Fibroblast of skin of back (primary cell): ENCODE data around the gene PSMD3.

Experiments used
- DNase-seq: peaks from one replicate; pipeline ENCODE4 v3.0.0-alpha.2; 2013

The PSMD3 gene

DNA sequence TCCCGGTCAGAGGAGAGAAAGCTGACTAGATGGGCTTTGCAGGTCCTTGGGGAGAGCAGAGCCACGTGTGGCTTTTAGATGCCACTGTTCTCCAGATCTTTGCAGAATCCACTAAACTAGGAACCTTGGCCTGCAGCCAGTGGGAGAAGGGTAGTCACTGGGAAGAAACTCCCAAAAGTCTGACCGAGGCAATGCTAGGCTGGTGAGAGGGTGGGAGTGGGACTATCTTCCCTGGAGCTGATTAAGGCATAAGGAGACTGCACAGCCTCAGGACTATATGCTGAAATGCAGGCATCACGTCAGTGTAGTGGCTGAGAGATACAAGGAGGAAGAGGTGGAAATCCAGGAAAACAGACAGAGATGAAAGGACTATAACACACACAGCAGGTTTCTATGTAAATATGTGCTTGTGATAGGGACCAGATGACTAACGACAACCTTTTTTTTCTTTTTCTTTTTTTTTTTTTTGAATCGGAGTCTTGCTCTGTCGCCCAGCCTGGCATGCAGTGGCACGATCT is 20.0 kb upstream of the PSMD3 start:
- no peak for DNase-seq

- DNase-seq: no peak
Observed at GRCh38 chr17:39962642-39963220, 17.9 kb upstream of the PSMD3 start, which contains the start of gene GSDMA. GSDMA (plus strand) TSS chr17:39963004; CDS start chr17:39965688, 2,684 bp downstream.

DNA sequence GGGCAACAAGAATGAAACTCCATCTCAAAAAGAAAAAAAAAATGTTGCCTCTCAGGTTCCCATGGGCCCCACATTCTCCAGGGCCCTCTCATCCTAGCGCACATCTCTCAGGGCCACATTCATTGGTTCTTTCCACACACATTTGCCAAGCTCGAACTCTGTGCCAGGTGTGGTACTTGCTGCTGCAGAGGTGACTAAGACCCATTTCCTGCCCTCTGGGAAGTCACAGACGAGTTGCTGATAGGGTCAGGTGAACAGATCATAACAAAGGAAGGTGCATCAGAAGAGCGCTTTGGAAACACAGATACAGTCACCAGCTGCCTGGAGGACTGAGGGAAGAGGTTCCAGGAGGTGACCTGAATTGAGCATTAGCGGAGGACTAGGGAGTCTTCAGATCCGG is 16.8 kb upstream of the PSMD3 start:
- DNase-seq: no peak

DNA sequence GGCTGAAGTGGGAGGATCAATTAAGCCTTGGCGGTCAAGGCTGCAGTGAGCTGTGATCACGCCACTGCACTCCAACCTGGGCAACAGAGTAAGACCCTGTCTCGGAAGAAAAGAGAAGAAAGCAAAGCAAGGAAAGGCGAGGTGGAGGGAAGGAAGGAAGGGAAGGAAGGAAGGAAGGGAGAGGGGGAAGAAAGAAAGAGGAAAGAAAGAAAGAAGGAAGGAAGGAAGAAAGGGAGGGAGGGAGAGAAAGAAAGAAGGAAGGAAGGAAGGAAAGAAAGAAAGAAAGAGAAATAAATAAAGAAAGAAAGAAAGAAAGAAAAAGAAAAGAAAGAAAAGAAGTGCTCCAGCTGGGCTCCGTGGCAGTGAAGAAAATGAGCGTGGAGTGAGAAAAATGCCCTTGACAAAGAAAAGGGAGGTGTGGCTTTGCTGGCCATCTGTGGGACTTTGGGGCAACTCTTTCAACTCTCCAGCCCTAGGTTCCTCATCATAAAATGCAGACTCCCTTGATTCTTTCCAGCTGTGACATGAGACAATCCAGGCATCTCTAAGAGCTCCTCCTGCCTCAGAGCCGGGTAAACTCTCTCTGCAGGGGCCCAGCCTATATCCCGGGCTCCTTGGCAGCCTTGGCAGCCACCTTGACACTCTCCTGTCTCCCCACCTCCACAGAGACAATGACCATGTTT is 15.4 kb upstream of the PSMD3 start:
- DNase-seq: no peak

DNA sequence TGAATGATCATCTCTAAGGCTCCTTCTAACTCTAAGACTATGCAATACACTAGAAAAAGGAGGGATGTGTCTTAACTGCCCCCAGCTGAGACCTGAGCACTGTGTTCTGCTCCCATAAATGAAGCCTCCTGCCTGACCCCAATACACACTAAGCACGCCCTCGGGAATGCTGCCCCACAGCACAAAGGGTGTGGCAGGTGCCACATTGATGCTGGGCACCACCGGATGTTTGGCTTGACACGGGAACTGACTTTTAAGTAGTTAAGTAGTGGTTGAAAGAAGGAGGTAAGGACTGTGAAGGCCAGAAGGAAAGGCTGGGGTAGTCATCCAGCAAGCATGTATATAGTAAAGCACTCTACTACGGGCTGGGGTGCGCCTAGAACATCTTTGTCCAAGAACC is 13.8 kb upstream of the PSMD3 start:
- no peak for DNase-seq

DNA sequence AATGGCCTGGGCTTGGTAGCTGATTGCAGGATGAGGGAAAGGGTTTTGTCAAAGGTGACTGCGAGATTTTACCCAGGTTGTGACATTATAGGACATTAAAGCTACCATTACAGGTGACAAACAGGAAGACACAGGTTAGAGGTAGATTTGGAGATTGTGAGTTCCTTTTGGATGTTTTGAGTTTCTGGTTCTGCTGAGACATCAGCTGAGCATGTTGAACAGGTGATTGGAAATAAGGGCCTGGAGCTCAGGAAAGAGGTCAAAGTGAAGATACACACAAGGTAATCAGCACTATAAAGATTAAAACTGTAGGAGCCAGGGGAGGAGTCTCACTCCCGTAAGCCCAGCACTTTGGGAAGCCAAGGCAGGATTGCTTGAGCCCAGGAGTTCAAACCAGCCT is 11.8 kb upstream of the PSMD3 start:
- no peak for DNase-seq

- no peak for DNase-seq
Observed at GRCh38 chr17:39969375-39969774, 11.2 kb upstream of the PSMD3 start.

DNA sequence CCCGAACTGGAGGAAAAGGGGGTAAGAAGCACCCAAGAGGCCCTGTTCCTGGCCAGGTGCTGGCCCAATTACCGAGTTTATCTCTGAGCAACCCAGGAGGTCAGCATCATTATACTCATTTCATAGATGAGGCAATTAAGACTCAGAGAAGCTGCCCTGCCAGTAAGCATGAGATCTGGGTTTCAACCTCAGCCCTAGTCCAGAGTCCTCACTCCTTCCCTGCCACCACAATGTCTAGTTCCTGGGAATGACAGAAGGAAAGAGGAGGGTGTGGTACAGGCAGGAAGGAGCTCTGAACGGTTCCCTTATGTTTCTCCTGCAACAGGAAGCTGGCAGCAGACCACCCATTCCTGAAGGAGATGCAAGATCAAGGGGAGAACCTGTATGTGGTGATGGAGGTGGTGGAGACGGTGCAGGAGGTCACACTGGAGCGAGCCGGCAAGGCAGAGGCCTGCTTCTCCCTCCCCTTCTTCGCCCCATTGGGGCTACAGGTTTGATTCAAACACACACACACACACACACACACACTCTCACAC is 10.4 kb upstream of the PSMD3 start:
- no peak for DNase-seq

- DNase-seq: no peak
Observed at GRCh38 chr17:39971076-39971603, 9.5 kb upstream of the PSMD3 start.

DNA sequence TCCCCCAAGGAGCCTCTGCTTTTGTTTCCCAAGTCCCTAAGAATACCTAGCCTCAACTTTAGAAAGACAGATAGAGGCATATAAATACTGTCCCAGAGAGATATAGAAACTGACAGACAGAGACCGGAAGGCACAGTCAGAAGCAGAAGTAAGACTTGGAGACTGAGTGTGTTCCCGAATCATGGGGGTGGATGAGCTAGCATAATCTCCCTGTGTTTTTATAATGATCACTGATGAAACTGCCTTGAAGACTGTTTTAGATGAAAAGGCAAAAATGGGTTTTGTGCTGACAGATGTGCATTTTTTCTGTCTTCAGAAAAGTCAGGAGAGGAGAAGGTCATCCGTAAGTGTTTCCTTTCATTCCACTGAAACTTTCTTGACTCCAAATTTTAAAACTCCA is 8.3 kb upstream of the PSMD3 start:
- peak; percentile 35 for DNase-seq

GRCh38 chr17:39973496-39973895 is 7.1 kb upstream of the PSMD3 start:
- DNase-seq: no peak

DNA sequence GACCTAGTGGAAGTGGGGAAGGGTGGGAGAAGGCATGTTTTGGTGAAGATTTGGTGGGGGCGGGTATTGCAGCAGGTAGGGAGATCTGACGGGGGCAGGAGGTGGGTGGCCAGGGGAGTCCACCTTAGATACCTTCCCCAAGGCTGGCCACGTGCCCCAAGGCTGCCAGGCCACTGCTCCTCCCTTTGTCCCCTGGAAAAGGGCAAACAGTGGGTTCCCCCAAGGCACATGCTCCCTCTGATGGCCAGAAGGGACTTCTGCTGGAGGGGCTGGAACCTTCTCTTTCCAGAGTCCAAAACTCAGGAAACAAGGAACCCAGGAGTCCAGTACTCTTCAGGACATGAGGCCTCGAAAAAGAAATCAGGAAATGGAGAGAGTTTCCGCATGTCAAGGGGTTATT is 6.2 kb upstream of the PSMD3 start:
- no peak for DNase-seq

GRCh38 chr17:39975801-39976200 is 4.8 kb upstream of the PSMD3 start:
- DNase-seq: no peak

DNA sequence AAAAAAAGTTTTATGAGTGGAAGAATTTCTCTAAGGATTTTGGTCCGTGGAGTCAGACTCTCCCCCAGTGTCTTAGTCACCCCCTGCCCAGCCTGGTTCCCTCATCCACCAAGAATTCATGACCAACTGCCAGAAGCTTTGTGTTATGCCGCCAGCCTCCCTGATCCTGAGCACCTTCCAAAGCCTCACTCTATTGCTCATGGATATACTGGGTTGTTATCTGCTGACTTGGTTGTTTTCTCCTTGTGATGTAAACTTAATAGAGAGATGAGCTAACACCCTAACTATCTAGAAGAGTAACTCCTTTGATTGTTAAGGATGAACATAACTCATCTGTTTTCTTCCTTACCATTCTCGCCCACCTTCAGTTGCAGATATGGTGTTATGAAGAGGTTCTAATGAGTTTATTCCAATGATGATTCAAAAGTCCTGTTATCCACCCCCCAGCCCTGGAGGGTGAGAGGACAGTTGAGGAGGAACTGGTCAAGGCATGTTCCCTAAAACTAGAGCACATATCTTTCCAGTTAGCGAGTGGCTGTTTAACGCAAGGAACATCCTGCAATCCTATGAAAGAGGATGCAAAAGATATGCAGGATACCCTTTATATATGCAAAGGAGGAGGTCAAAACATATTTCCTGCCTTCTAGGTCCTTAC is 1.5 kb upstream of the PSMD3 start:
- DNase-seq: peak; percentile 89

- peak; percentile 24 for DNase-seq
Observed at GRCh38 chr17:39979893-39980350, 685 bp upstream of the PSMD3 start.

GRCh38 chr17:39981207-39981741 is 667 bp downstream of the PSMD3 start:
- no peak for DNase-seq

- no peak for DNase-seq
Observed at GRCh38 chr17:39981766-39982375, 1.3 kb downstream of the PSMD3 start.

GRCh38 chr17:39988206-39988810 is 7.7 kb downstream of the PSMD3 start:
- no peak for DNase-seq

GRCh38 chr17:39994448-39994847 is 13.8 kb downstream of the PSMD3 start:
- no peak for DNase-seq

- no peak for DNase-seq
Observed at GRCh38 chr17:39995438-39995837, 14.8 kb downstream of the PSMD3 start.

DNA sequence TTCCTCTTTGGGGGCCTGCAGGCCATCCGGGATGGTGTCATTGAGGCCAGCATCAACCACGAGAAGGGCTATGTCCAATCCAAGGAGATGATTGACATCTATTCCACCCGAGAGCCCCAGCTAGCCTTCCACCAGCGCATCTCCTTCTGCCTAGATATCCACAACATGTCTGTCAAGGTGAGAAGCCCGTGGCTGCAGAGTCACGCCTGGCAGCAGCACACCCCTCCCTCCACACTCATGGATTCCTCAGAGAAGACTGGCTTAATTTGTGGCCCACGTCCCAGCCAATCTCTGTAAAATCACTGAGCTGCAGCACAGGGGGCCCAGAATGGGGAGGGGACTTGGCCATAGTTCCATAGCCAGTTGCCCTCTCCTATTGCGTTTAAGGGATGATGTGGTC is 15.6 kb downstream of the PSMD3 start:
- DNase-seq: no peak

- DNase-seq: no peak
Observed at GRCh38 chr17:39996800-39997199, 16.2 kb downstream of the PSMD3 start.
